Measurements from ENCODE around the gene TM9SF4. TPM values are rescaled to one million over a fixed set of nuclear protein-coding genes. Genes with fewer than 3 reads are reported as not detected.

TM9SF4 gene
- total and polyA plus RNA-seq, 2 of the 8 experiments (the other 6 are each of a cell fraction or from before 2014, with no cell fraction given), result 38.4 to 68.7 TPM

DNA sequence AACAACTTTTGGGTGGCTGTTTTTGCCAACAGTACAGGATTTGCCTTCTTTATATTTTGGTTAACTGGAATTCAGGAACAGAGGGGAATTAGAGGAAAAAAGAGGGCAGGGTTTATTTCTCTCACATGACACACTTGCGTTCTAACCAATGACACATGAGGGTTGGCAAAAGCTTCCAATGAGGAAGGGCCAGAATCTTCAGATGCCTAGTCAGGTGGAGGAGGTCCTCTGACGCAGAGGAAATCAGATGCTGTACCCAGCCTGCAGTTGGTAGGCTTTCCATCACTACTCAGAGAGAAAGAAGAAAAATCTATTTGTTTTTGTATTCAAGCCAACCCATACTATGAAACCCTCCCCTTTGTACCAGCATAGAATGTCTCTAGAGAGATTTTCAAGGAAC is 20.8 kb downstream of the TM9SF4 start (continued):
- TF ChIP-seq SAP30 (IDR thresholded peaks at IDR 0.05; ENCODE audit: insufficient read depth, insufficient replicate concordance, low read length), result no peak
- TF ChIP-seq, protein P1, sequence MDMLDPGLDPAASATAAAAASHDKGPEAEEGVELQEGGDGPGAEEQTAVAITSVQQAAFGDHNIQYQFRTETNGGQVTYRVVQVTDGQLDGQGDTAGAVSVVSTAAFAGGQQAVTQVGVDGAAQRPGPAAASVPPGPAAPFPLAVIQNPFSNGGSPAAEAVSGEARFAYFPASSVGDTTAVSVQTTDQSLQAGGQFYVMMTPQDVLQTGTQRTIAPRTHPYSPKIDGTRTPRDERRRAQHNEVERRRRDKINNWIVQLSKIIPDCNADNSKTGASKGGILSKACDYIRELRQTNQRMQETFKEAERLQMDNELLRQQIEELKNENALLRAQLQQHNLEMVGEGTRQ (IDR thresholded peaks at IDR 0.05; ENCODE audit: low read length), result no peak
- no peak for TF ChIP-seq TAF7 (optimal IDR thresholded peaks at IDR 0.05; ENCODE audit: borderline replicate concordance, low read depth, low read length)
- TF ChIP-seq CEBPB (IDR thresholded peaks at IDR 0.05; ENCODE audit: low read depth, low read length), result no peak
- TF ChIP-seq EGR1 (IDR thresholded peaks at IDR 0.05; ENCODE audit: borderline replicate concordance, low read depth, low read length), result no peak

All from H1 (cell line).